ENCODE results near the gene JAM3. TPM values are rescaled to one million over a fixed set of nuclear protein-coding genes. Genes with fewer than 3 reads are reported as not detected.

JAM3 gene
- total and polyA plus RNA-seq, 2 of the 8 experiments (the other 6 are each of a cell fraction or from before 2014, with no cell fraction given) = 19.6 to 42.8 TPM

DNA sequence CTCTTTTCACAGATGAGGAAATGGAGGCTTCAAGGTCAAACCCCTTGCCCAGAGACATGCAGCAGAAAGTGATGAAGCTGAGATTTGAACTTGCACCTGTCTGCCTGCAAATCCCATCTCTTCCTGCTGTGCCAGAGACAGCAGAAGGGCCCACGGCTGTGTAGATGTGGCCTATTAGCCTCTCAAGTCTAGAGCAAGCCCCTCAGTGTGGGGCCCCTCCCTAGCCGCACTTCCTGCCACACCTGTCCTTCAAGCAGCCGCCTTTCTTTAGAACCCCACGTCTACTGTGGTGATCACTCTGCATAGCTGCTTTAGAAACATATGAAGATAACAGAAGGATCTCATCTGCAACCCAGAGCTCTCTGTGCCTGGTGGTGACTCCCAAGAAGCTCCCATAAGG lies 41.2 kb upstream of the JAM3 start:
- FAIRE-seq = no peak
- no peak overlapping the region for H2BK12ac ChIP-seq (ENCODE audit: low read depth, low read length)
- 87% methylated on average over 4 of the region's 4 CpGs; no CpG with 5 or more reads in 1 of the 2 experiments for WGBS, 2 experiments (ENCODE audit: extremely low coverage in 1 of 2, insufficient coverage in 1 of 2, insufficient read length in 1 of 2, insufficient replicate concordance in 2 of 2, low coverage in 1 of 2, low lambda C conversion rate in 2 of 2, missing lambda C conversion rate in 1 of 2)
- no peak overlapping the region for H4K8ac ChIP-seq (ENCODE audit: extremely low read depth, insufficient read depth, low read length)
- no peak overlapping the region for H2AK5ac ChIP-seq (ENCODE audit: low read depth, low read length)
- ChIA-PET POLR2A (ENCODE audit: partially characterized antibody) (interaction anchor here (0.8 to 1.0 kb wide), 2 partner anchors 9 to 14 kb away, joined by 3 read pairs; no protein-coding TSS in a partner anchor), CTCF (ENCODE audit: partially characterized antibody) (interaction anchor here (0.6 to 7.4 kb wide), 11 partner anchors 10 to 522 kb away, joined by 3 to 84 read pairs (median 5); no protein-coding TSS in a partner anchor)
- H3K27ac ChIP-seq (ENCODE audit: low read depth, low read length) = no peak overlapping the region
- no peaks in the 10 kb centered on the region for H3K79me2 ChIP-seq (ENCODE audit: control insufficient read depth in 1 of 2, insufficient read depth in 2 of 2, low read length in 2 of 2)
- no peaks in the 10 kb centered on the region for H3K9me3 ChIP-seq (ENCODE audit: insufficient read depth in 2 of 2, low read depth in 1 of 2, low read length in 1 of 2)
- no peak overlapping the region for H2BK20ac ChIP-seq (ENCODE audit: low read length)
- H3K14ac ChIP-seq (ENCODE audit: insufficient read length) = no peak overlapping the region
- no peak overlapping the region for H3K4me3 ChIP-seq (ENCODE audit: extremely low read depth in 1 of 4, insufficient read depth in 2 of 4, low read depth in 3 of 4, low read length in 4 of 4)
- no peak overlapping the region for H4K91ac ChIP-seq (replicated peaks; ENCODE audit: insufficient read length, low read length)
- no peak overlapping the region for H3K4ac ChIP-seq (replicated peaks; ENCODE audit: insufficient read length, low read depth, low read length)
- no peak overlapping the region for H3K18ac ChIP-seq (ENCODE audit: extremely low read depth, low read length)
- no peak overlapping the region for H2AFZ ChIP-seq (ENCODE audit: low read length)
- peaks cover 0 to 3% (median 1%) of the 10 kb centered on the region in 4 experiments; a peak in 3 of 7 replicates for H3K27me3 ChIP-seq (replicated peaks in 1 of 4; ENCODE audit: control insufficient read depth in 3 of 4, extremely low read depth in 1 of 4, insufficient read depth in 3 of 4, low read length in 3 of 4)
- no peak overlapping the region for H4K5ac ChIP-seq (ENCODE audit: insufficient read length, low read depth, low read length)
- H2BK15ac ChIP-seq (ENCODE audit: low read length) = no peak overlapping the region
- H3K56ac ChIP-seq (replicated peaks; ENCODE audit: insufficient read length, low read depth, low read length) = no peak overlapping the region
- no peak overlapping the region for H3K4me2 ChIP-seq (ENCODE audit: insufficient read depth in 1 of 2, low read depth in 2 of 2, low read length in 2 of 2)
- no peak overlapping the region for H3K9ac ChIP-seq (replicated peaks in 1 of 4; ENCODE audit: extremely low read depth in 1 of 4, low read depth in 3 of 4, low read length in 3 of 4)
- no peaks in the 10 kb centered on the region for H3K36me3 ChIP-seq (ENCODE audit: control insufficient read depth in 2 of 4, insufficient read depth in 4 of 4, low read length in 3 of 4)
- no peak overlapping the region for H2BK120ac ChIP-seq (replicated peaks; ENCODE audit: low read depth, low read length)
- no peak overlapping the region for H3K23ac ChIP-seq (ENCODE audit: insufficient read length)
- peaks cover 0 to 11% (median 2%) of the 10 kb centered on the region in 4 experiments; a peak in 4 of 7 replicates for H3K4me1 ChIP-seq (replicated peaks in 1 of 4; ENCODE audit: control insufficient read depth in 3 of 4, insufficient read depth in 4 of 4, low read length in 3 of 4)
- H3K23me2 ChIP-seq (ENCODE audit: low read depth, low read length) = no peaks in the 10 kb centered on the region
- no peaks in the 10 kb centered on the region for H4K20me1 ChIP-seq (replicated peaks in 1 of 2; ENCODE audit: control insufficient read depth in 1 of 2, insufficient read depth in 2 of 2, low read length in 2 of 2)
- no peak for DNase-seq (ENCODE audit: low read depth in 1 of 2, low spot score in 2 of 2)
- H2BK5ac ChIP-seq (ENCODE audit: low read depth, low read length) = no peak overlapping the region
- no peaks in the 10 kb centered on the region for H3K79me1 ChIP-seq (ENCODE audit: low read depth, low read length)
- no peak for TF ChIP-seq TAF1 (IDR thresholded peaks at IDR 0.05; ENCODE audit: low read depth, low read length)
- no peak for TF ChIP-seq YY1 (IDR thresholded peaks at IDR 0.05; ENCODE audit: low read depth, low read length)
- TF ChIP-seq, protein P1, sequence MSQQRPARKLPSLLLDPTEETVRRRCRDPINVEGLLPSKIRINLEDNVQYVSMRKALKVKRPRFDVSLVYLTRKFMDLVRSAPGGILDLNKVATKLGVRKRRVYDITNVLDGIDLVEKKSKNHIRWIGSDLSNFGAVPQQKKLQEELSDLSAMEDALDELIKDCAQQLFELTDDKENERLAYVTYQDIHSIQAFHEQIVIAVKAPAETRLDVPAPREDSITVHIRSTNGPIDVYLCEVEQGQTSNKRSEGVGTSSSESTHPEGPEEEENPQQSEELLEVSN (IDR thresholded peaks at IDR 0.05) = no peak
- no peak for TF ChIP-seq TCF12 (IDR thresholded peaks at IDR 0.05; ENCODE audit: low read depth, low read length)
- no peak for TF ChIP-seq SP1 (IDR thresholded peaks at IDR 0.05; ENCODE audit: low read depth, low read length)
- no peak for TF ChIP-seq KDM4A (IDR thresholded peaks at IDR 0.05; ENCODE audit: low read depth, low read length, severe bottlenecking)
- TF ChIP-seq ZNF274 (IDR thresholded peaks at IDR 0.05; ENCODE audit: borderline replicate concordance, extremely low read depth, low read length) = no peak
- TF ChIP-seq KDM5A (IDR thresholded peaks at IDR 0.05; ENCODE audit: low read length) = no peak
- no peak for TF ChIP-seq CTBP2 (IDR thresholded peaks at IDR 0.05; ENCODE audit: borderline replicate concordance, insufficient read depth, insufficient read length, low read length)
- TF ChIP-seq RAD21 (IDR thresholded peaks at IDR 0.05 in 1 of 2, conservative IDR thresholded peaks at IDR 0.05 in 1 of 2; ENCODE audit: low read depth in 2 of 2, low read length in 2 of 2) = no peak
- TF ChIP-seq CREB1 (IDR thresholded peaks at IDR 0.05) = no peak

Data from H1 (cell line).